K562 (cell line): ENCODE results near the gene TMC2. TPM values are rescaled to one million over a fixed set of nuclear protein-coding genes. Genes with fewer than 3 reads are reported as not detected.

Experiments used
- ATAC-seq: fragments of 200-7000 bp; cut with Tn5 transposase; 3 replicates; pipeline ENCODE4 v1.9.1; 2020; ENCODE audit warnings: moderate library complexity
- BruUV-seq: library from RNA; stranded (reverse); fragments of 400-500 nt; replicated peaks from 2 replicates; lab custom pipeline; 2021; lab: Mats Ljungman, UMichigan
- CTCF ChIA-PET: fragments of 300-600 bp; formaldehyde crosslinking; extraction: SDS; loops from one replicate; lab custom pipeline; 2021; ENCODE audit warnings: low intra/inter-chr PET ratio; lab: Yijun Ruan, JAX
- POLR2A ChIA-PET: fragments of 300-600, 350-650 bp; sonication (Branson Sonifier 250); formaldehyde crosslinking; extraction: SDS; loops from one replicate; lab custom pipeline; 2021; ENCODE audit warnings: antibody characterized with exemption, inconsistent platforms; lab: Yijun Ruan, JAX
- DNase-seq, 4 experiments: peaks; one replicate each; pipeline versions ENCODE4 v3.0.0 to v3.0.0-alpha.2; 2011 to 2018; ENCODE audit warnings: low spot score in 3 of 4, mixed read lengths in 3 of 4; ENCODE audit errors: extremely low read depth in 1 of 4
- FAIRE-seq: peaks from 2 replicates; lab custom pipeline; 2011; peaks lifted over from hg19 to GRCh38; lab: Jason Lieb, UNC
- H2AFZ ChIP-seq: 2 replicates; pipeline ENCODE4 v1.6.0; 2011; ENCODE audit warnings: low read depth, low read length, control low read depth, inconsistent platforms
- H3K27ac ChIP-seq: fragments of 200-600 bp; 3 replicates; pipeline ENCODE4 v1.8.0; 2011; ENCODE audit warnings: low read depth, mild to moderate bottlenecking, control low read depth, inconsistent platforms, low read length, moderate library complexity, mixed read lengths; ENCODE audit errors: extremely low read depth
- H3K27me3 ChIP-seq, 2 experiments: fragments of 300-600 bp in 1 of 2; 2 replicates in 1 of 2; 3 replicates in 1 of 2; pipeline versions ENCODE4 v1.6.0 to v1.8.0; 2011; ENCODE audit warnings: inconsistent platforms in 2 of 2, low read length in 2 of 2, mild to moderate bottlenecking in 1 of 2, mixed read lengths in 1 of 2, moderate library complexity in 1 of 2; ENCODE audit not compliant: control insufficient read depth in 2 of 2, insufficient read depth in 2 of 2
- H3K36me3 ChIP-seq: fragments of 300-600 bp; 3 replicates; pipeline ENCODE4 v1.8.0; 2011; ENCODE audit warnings: mild to moderate bottlenecking, low read length, inconsistent platforms; ENCODE audit not compliant: control insufficient read depth, insufficient read depth
- H3K4me1 ChIP-seq, 2 experiments: fragments of 200-600 bp in 1 of 2; replicated peaks in 1 of 2; 2 replicates in 1 of 2; 3 replicates in 1 of 2; pipeline versions ENCODE4 v1.5.1 to v1.8.0; 2011; ENCODE audit warnings: inconsistent platforms in 2 of 2, low read length in 2 of 2, mild to moderate bottlenecking in 1 of 2, mixed read lengths in 1 of 2, moderate library complexity in 1 of 2; ENCODE audit not compliant: control insufficient read depth in 2 of 2, insufficient read depth in 2 of 2
- H3K4me2 ChIP-seq: 2 replicates; pipeline ENCODE4 v1.6.1; 2011; ENCODE audit warnings: low read length, control low read depth, inconsistent platforms, mixed read lengths; ENCODE audit not compliant: insufficient read depth
- H3K4me3 ChIP-seq: fragments of 200-600 bp; sonication (generic), shearing (Covaris generic); 2 replicates; pipeline ENCODE4 v1.5.1; 2016; ENCODE audit warnings: control low read depth, inconsistent platforms
- H3K79me2 ChIP-seq: fragments of 200-600 bp; 3 replicates; pipeline ENCODE4 v1.8.0; 2011; ENCODE audit warnings: low read length, inconsistent platforms; ENCODE audit not compliant: control insufficient read depth, insufficient read depth
- H3K9ac ChIP-seq, 2 experiments: 2 replicates each; pipeline versions ENCODE4 v1.6.0 to v1.6.1; 2011; ENCODE audit warnings: low read depth in 2 of 2, low read length in 2 of 2, control low read depth in 1 of 2, inconsistent platforms in 1 of 2, mild to moderate bottlenecking in 1 of 2, mixed read lengths in 1 of 2; ENCODE audit not compliant: insufficient read depth in 1 of 2
- H3K9me1 ChIP-seq: one replicate; pipeline ENCODE4 v1.6.0; 2011; ENCODE audit warnings: inconsistent platforms, mild to moderate bottlenecking, low read length, moderate library complexity; ENCODE audit not compliant: control insufficient read depth, insufficient read depth
- H3K9me3 ChIP-seq: replicated peaks from 2 replicates; pipeline ENCODE4 v1.5.1; 2011; ENCODE audit warnings: low read depth, low read length, inconsistent platforms; ENCODE audit not compliant: control insufficient read depth, insufficient read depth
- H4K20me1 ChIP-seq: replicated peaks from 2 replicates; pipeline ENCODE4 v1.6.1; 2011; ENCODE audit warnings: low read length, inconsistent platforms, mixed read lengths; ENCODE audit not compliant: control insufficient read depth, insufficient read depth
- CSDE1 ChIP-seq, 2 experiments: fragments of 450-650 bp; IDR thresholded peaks; 2 replicates each; pipeline ENCODE4 v1.6.1; 2016; ENCODE audit warnings: mild to moderate bottlenecking in 1 of 2
- DEAF1 ChIP-seq: fragments of 450-650 bp; formaldehyde crosslinking; IDR thresholded peaks from 2 replicates; pipeline ENCODE4 v1.4.0; 2020; ENCODE audit warnings: mild to moderate bottlenecking, moderate library complexity
- HNRNPH1 ChIP-seq: fragments of 200-400 bp; formaldehyde crosslinking; optimal IDR thresholded peaks from 2 replicates; pipeline ENCODE3; 2017; ENCODE audit warnings: low read depth, mild to moderate bottlenecking, low read length, moderate library complexity
- NBN ChIP-seq: fragments of 450-650 bp; IDR thresholded peaks from 2 replicates; pipeline ENCODE4 v1.6.1; 2016; ENCODE audit warnings: low read depth, mild to moderate bottlenecking
- NFIX ChIP-seq: fragments of 250-450 bp; sonication (Bioruptor Pico); IDR thresholded peaks from 2 replicates; pipeline ENCODE4 v1.4.0; 2020; ENCODE audit warnings: low read depth, mild to moderate bottlenecking, moderate library complexity
- PCBP2 ChIP-seq: fragments of 200-400 bp; formaldehyde crosslinking; IDR thresholded peaks from 2 replicates; pipeline ENCODE4 v1.6.1; 2018; ENCODE audit warnings: low read length, low read depth, mild to moderate bottlenecking, moderate library complexity; ENCODE audit not compliant: poor library complexity, severe bottlenecking
- PHF20 ChIP-seq: fragments of 450-650 bp; IDR thresholded peaks from 2 replicates; pipeline ENCODE4 v1.6.1; 2018; ENCODE audit not compliant: partially characterized antibody
- PHF21A ChIP-seq: fragments of 450-650 bp; IDR thresholded peaks from 2 replicates; pipeline ENCODE4 v1.6.1; 2017; ENCODE audit warnings: low read depth, borderline replicate concordance
- SMARCA5 ChIP-seq: fragments of 450-650 bp; IDR thresholded peaks from 2 replicates; pipeline ENCODE4 v1.6.1; 2016
- TEAD4 ChIP-seq, 2 experiments: sonication (generic) in 1 of 2; formaldehyde crosslinking in 1 of 2; IDR thresholded peaks; 2 replicates each; pipeline versions ENCODE4 v1.6.1 to v1.8.0; 2012 to 2022; ENCODE audit warnings: borderline replicate concordance in 1 of 2, inconsistent platforms in 1 of 2, low read length in 1 of 2, mild to moderate bottlenecking in 1 of 2, missing genetic modification reagents in 1 of 2
- VEZF1 ChIP-seq: fragments of 200-800 bp; sonication (Bioruptor generic); IDR thresholded peaks from 2 replicates; pipeline ENCODE4 v1.6.1; 2017; ENCODE audit warnings: missing genetic modification characterization, missing compliant biosample characterization
- ZNF384 ChIP-seq: IDR thresholded peaks from 2 replicates; pipeline ENCODE4 v1.6.1; 2012; ENCODE audit warnings: low read depth, low read length, improper control_type of control experiment
- ZNF764 ChIP-seq: fragments of 250-450 bp; sonication (Bioruptor Pico); IDR thresholded peaks from 2 replicates; pipeline ENCODE4 v1.4.0; 2020; ENCODE audit warnings: low read depth, mild to moderate bottlenecking, moderate library complexity
- WGBS: fragments of 100-300 bp; shearing (Covaris generic); methylation state at CpG from one replicate; pipeline ENCODE4 v1.1.6; 2016; ENCODE audit warnings: low coverage, mixed read lengths; ENCODE audit not compliant: insufficient coverage; ENCODE audit errors: missing lambda C conversion rate; 5-methylcytosine and 5-hydroxymethylcytosine counted together
- in situ Hi-C: fragments of 300-500 bp; cut with MboI; formaldehyde crosslinking; loops from 4 replicates; pipeline ENCODE4 v1.15.0; 2018; ENCODE audit warnings: inconsistent platforms, mixed read lengths
- intact Hi-C: fragments of 100-400 bp; cut with micrococcal nuclease; formaldehyde crosslinking; loops from 2 replicates; pipeline ENCODE4 v1.14.2; 2022
- polyA plus RNA-seq, 8 experiments: library from polyadenylated mRNA; depleted of rRNA in 4 of 8; stranded (reverse) in 5 of 8; unstranded in 3 of 8; fragments of >200 nt; fragmentation: Nextera tagmentation in 2 of 8; fragmentation: Illumina TruSeq in 1 of 8; extraction: Ambion mirVana in 2 of 8; extraction: Trizol in 1 of 8; gene quantifications; 2 replicates each; pipeline versions ENCODE4 v1.2.1 to v1.2.3, GENCODE V29; 2011 to 2014; ENCODE audit warnings: inconsistent platforms in 1 of 8, missing spikeins in 1 of 8
- total RNA-seq, 7 experiments: library from RNA; depleted of rRNA in 6 of 7; stranded (reverse); fragments of >200 nt in 6 of 7; fragmentation: Illumina TruSeq in 2 of 7; extraction: Trizol in 2 of 7; gene quantifications; 2 replicates each; pipeline versions ENCODE4 v1.2.1 to v1.2.3, GENCODE V29; 2011 to 2021; ENCODE audit warnings: low replicate concordance in 1 of 7
- TF ChIP-seq, protein P1 (sequence below): fragments of 450-650 bp; IDR thresholded peaks from 2 replicates; pipeline ENCODE4 v1.6.1; 2014; ENCODE audit warnings: low read depth, mild to moderate bottlenecking, moderate library complexity, borderline replicate concordance

TMC2 gene
- total and polyA plus RNA-seq, 9 of the 15 experiments (the other 6 are each of a cell fraction or from before 2014, with no cell fraction given), result not detected

DNA sequence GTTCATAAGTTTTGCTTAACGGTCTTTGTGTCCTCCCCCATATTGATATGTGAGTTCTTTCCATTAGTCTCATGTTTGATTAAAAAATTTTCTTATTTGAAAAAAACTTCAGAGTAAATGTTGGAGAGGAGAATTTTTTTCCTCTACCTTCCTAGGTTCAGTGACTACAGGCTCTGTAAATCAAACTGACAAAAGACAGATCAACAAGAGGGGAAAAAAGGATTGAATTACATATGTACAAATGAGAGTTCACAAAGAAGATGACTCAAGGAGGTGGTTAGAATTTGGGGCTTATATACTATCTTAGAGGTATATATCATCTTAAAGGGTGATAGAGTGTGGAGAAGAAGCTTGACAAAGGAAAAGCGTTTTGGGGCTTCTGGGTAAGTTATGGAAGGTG is 5.6 kb downstream of the TMC2 start:
- no peak overlapping the region for H3K9ac ChIP-seq
- BruUV-seq, result no TSS peak

GRCh38 chr20:2542361-2542760 is 6.0 kb downstream of the TMC2 start:
- WGBS, result 4% methylated on average over 4 of the region's 4 CpGs
- TF ChIP-seq CSDE1 (IDR thresholded peaks at IDR 0.05) (no peak), DEAF1 (CRISPR knock-in tag) (no peak), SMARCA5 (no peak), ZNF764 (no peak), NFIX (CRISPR knock-in tag) (no peak), VEZF1 (CRISPR knock-in tag) (no peak), NBN (no peak), PCBP2 (no peak), PHF21A (no peak)
- TF ChIP-seq, protein P1, sequence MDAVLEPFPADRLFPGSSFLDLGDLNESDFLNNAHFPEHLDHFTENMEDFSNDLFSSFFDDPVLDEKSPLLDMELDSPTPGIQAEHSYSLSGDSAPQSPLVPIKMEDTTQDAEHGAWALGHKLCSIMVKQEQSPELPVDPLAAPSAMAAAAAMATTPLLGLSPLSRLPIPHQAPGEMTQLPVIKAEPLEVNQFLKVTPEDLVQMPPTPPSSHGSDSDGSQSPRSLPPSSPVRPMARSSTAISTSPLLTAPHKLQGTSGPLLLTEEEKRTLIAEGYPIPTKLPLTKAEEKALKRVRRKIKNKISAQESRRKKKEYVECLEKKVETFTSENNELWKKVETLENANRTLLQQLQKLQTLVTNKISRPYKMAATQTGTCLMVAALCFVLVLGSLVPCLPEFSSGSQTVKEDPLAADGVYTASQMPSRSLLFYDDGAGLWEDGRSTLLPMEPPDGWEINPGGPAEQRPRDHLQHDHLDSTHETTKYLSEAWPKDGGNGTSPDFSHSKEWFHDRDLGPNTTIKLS, result no peak

More for the DNA sequence above, 5.6 kb downstream of the TMC2 start:
- in situ Hi-C loops, result no loop called here
- Histone ChIP-seq H3K36me3 (no peaks in the 10 kb centered on the region), H3K27ac (no peak overlapping the region), H3K4me2 (no peak overlapping the region), H2AFZ (no peak overlapping the region), H3K27me3 (peaks cover 16 to 34% of the 10 kb centered on the region in 2 experiments), H3K4me3 (no peak overlapping the region), H3K4me1 (no peaks in the 10 kb centered on the region; a peak in 1 of 5 replicates), H3K9me3 (no peaks in the 10 kb centered on the region), H3K79me2 (no peaks in the 10 kb centered on the region), H4K20me1 (no peaks in the 10 kb centered on the region), H3K9me1 (no peaks in the 10 kb centered on the region)
- ChIA-PET POLR2A (no interaction called here), CTCF (no interaction called here)
- no peak for FAIRE-seq
- TF ChIP-seq HNRNPH1, result no peak
- TF ChIP-seq TEAD4 (IDR thresholded peaks at IDR 0.05; ENCODE audit: low read length), result no peak
- TF ChIP-seq TEAD4 (CRISPR knock-in tag; IDR thresholded peaks at IDR 0.05; ENCODE audit: borderline replicate concordance), result no peak
- no peak for TF ChIP-seq PHF20
- TF ChIP-seq ZNF384, result no peak
- intact Hi-C loops, result no loop called here
- DNase-seq, result no peak
- 0% methylated on average over 2 of the region's 2 CpGs for WGBS
- ATAC-seq, result no peak

More at GRCh38 chr20:2542361-2542760, 6.0 kb downstream of the TMC2 start:
- intact Hi-C loops (no loop called here), in situ Hi-C loops (no loop called here)
- H3K4me3 ChIP-seq, result no peak overlapping the region
- H3K9me3 ChIP-seq, result no peaks in the 10 kb centered on the region
- H4K20me1 ChIP-seq, result no peaks in the 10 kb centered on the region
- H3K9ac ChIP-seq, result no peak overlapping the region
- ChIA-PET POLR2A (no interaction called here), CTCF (no interaction called here)
- ATAC-seq (no peak), DNase-seq (no peak), FAIRE-seq (no peak)
- no peaks in the 10 kb centered on the region for H3K9me1 ChIP-seq
- no peak overlapping the region for H2AFZ ChIP-seq
- no peak overlapping the region for H3K27ac ChIP-seq
- no peaks in the 10 kb centered on the region for H3K79me2 ChIP-seq
- BruUV-seq, result no TSS peak
- no peaks in the 10 kb centered on the region for H3K36me3 ChIP-seq
- no peak overlapping the region for H3K4me2 ChIP-seq
- H3K4me1 ChIP-seq, result no peaks in the 10 kb centered on the region; a peak in 1 of 5 replicates
- H3K27me3 ChIP-seq, result peaks cover 16 to 30% of the 10 kb centered on the region in 2 experiments
